ENCODE results near the gene IL1B.
"Not testable (repeated sequence)": the region's sequence is repeated elsewhere in the genome, so short reads cannot be mapped to it uniquely, and the experiment has no call there.

Gene IL1B

DNA sequence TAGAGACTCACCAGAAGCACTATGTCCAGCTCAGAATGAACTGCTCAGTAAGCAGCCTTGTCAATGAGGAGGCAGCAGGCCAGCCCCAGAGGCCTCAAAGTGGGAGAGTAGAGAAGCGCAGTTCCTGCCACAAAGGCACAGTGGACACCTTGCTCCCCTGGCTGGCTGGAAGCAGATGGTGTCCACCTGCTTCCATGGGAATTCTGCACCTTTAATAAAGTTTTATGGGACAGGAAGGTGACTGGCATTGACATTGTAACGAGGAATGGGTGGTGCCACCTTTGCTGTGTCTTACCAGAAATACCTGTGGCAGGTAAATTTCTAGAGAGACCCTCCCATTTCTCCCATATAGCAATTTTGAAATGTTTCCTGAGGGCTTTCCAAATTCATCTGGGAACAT lies 6.7 kb upstream of the IL1B start:
- no peak for DNase-seq (ENCODE audit: low read depth in 1 of 2, low spot score in 1 of 2)
- in situ Hi-C loops (cut with HindIII; ENCODE audit: low pct_unique_long_range_greater_than_20kb, low sequenced_read_pairs): no loop called here
- no peak for TF ChIP-seq JUND (IDR thresholded peaks at IDR 0.05; ENCODE audit: low read depth)

DNA sequence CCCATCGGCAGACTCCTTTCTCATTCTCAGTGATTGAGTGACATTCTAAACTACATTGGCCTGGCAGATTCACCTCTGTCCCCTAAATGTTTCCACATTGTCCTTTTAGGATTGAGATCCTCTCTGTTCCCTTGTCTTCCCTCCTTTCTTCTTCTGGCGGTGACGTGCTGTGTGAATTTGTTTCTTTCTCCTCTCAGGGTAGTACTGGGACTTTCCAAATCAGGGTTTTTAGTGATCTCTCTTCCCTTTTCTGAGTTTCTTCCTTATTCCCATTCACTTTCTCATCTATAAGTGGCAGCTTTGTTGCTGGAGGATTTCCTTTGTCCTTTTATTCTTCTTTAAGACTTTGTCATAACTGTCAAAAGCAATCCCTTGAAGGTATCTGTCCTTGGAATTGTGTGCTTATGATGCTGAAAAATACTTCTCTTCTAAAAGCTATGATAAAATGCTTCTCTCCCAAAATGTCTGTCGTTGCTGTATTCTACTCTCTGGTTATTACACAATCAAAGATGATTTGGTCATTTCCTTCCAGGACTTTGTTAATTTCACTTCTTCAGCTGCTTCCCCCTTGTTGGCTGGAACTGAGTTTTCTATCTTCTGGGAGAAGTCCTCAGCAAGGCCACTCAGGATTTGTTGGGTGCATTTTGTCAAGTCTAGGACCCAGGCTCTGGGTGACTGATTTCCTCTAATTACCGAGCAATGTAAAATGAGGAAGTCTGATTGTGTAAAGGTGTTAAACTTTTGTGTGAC lies 4.9 kb upstream of the IL1B start:
- in situ Hi-C loops (cut with HindIII; ENCODE audit: low pct_unique_long_range_greater_than_20kb, low sequenced_read_pairs): no loop called here
- DNase-seq (ENCODE audit: low read depth in 1 of 2, low spot score in 1 of 2): no peak
- no peak for TF ChIP-seq JUND (IDR thresholded peaks at IDR 0.05; ENCODE audit: low read depth)

DNA sequence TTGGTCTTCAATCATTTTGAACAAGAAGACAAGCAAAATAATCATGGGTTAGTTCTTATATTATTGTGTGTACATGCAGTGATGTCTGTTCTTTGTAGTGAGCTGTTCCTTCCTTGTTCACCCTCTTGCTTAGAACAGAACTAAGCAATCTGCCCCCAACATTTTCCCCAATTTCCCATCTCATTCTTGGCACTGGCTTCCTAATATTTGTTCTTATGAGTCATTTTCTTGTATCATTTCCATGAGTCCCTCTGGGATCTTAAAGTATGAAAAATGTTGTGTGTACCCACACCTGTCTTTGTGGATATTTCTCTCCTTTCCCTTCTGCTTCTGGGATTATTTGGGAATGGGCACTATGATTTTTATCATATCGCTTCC lies 3.5 kb upstream of the IL1B start:
- TF ChIP-seq JUND (IDR thresholded peaks at IDR 0.05; ENCODE audit: low read depth): no peak
- DNase-seq (ENCODE audit: low read depth in 1 of 2, low spot score in 1 of 2): no peak
- in situ Hi-C loops (cut with HindIII; ENCODE audit: low pct_unique_long_range_greater_than_20kb, low sequenced_read_pairs): no loop called here

DNA sequence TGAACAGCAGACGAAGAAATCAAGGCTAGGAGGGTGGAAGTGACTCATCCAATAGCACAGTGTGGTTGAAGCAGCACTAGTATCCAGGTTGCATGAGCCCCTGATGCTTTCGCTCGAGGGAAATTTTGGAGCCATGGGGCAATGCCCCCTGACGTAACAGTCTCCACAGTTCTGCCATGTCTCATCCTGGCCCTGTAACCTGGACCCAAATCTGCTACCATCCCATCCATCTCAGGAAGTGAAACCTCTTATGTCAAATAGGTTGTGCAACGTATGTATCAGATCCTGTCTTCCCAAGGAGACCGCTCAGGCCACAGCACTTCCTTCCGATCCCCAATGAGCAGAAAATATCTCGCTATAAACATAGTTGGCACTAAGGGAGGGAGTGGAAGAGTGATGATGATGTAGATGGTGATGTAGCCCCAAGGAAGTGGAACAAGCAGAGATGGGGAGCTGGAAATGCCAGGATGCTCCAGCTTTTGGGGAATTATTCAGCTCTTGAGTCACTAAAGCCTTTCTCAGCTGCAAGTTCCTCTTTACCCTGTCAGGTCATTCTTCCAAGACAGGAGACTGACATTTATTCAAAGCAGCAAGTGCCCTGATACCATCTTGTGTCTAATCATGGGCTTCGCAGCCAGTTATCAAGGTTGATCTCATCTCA lies 3.0 kb upstream of the IL1B start:
- no peak for DNase-seq (ENCODE audit: low read depth in 1 of 2, low spot score in 1 of 2)
- no peak for TF ChIP-seq JUND (IDR thresholded peaks at IDR 0.05; ENCODE audit: low read depth)
- in situ Hi-C loops (cut with HindIII; ENCODE audit: low pct_unique_long_range_greater_than_20kb, low sequenced_read_pairs): no loop called here

DNA sequence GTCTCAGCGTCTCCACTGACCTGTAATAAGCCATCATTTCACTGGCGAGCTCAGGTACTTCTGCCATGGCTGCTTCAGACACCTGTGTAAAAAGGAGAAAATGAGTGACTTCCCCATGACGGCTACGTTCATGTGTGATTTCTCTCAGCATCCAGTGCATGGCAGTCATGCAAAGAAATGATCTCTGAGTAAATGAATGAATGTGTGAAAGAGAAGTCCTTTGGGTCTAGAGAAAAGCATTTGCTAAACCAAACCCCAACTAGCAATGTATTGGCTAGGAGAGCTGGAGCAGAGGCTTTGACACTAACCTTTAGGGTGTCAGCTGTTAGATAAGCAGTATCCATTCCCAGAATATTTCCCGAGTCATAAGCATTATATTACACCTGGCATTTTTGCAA lies 417 bp downstream of the IL1B start:
- TF ChIP-seq JUND (IDR thresholded peaks at IDR 0.05; ENCODE audit: low read depth): no peak
- in situ Hi-C loops (cut with HindIII; ENCODE audit: low pct_unique_long_range_greater_than_20kb, low sequenced_read_pairs): no loop called here
- DNase-seq (ENCODE audit: low read depth in 1 of 2, low spot score in 1 of 2): no peak

DNA sequence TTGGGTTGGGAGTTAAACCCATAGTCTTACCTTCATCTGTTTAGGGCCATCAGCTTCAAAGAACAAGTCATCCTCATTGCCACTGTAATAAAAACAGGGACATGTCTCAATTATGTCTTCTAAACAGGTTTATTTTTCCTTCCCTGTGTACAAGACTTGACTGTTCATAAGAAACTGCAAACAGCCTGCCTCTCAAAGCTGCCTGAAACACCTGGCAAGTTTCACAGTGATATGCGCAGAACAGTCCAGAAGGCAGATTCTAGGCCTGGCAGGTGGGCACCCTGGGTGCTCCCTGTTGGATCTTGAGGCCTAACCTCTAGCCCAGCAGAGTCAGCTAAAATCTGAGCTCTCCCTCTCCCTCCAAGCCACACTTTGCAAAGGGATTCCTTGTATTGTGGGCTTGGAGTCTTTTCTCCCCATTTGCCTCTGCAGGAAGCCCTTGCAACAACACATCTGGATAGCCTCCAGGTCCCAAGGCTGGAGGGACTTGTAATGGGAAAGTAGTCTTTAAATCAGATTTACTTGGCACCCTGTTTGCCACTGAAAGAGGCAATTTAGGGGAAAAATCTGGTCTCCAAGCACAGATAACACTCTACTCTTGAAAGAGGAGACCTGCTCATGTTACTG lies 930 bp downstream of the IL1B start:
- DNase-seq (ENCODE audit: low read depth in 1 of 2, low spot score in 1 of 2): no peak
- in situ Hi-C loops (cut with HindIII; ENCODE audit: low pct_unique_long_range_greater_than_20kb, low sequenced_read_pairs): no loop called here
- no peak for TF ChIP-seq JUND (IDR thresholded peaks at IDR 0.05; ENCODE audit: low read depth)

DNA sequence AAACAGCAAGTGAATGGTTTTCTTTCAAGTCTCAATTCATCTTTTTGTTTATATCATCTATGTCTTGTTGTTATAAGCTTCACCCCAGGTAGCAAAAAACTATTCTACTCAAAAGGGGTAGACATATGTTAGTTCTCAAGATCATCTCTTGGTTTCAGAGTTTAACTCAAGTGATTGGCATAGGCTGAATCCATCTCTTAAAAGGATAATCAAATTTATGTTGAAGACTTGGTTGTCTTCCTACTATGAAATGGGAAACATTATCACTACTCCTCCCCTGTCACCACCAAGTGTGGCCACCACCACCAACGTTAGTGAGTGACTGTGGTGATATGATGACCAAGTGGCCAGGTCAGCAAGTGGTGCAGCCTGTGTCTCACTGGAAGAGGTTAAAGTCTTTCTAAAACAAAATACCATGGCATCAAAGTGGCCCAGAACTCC lies 1.5 kb downstream of the IL1B start:
- TF ChIP-seq JUND (IDR thresholded peaks at IDR 0.05; ENCODE audit: low read depth): no peak
- in situ Hi-C loops (cut with HindIII; ENCODE audit: low pct_unique_long_range_greater_than_20kb, low sequenced_read_pairs): no loop called here
- no peak for DNase-seq (ENCODE audit: low read depth in 1 of 2, low spot score in 1 of 2)

DNA sequence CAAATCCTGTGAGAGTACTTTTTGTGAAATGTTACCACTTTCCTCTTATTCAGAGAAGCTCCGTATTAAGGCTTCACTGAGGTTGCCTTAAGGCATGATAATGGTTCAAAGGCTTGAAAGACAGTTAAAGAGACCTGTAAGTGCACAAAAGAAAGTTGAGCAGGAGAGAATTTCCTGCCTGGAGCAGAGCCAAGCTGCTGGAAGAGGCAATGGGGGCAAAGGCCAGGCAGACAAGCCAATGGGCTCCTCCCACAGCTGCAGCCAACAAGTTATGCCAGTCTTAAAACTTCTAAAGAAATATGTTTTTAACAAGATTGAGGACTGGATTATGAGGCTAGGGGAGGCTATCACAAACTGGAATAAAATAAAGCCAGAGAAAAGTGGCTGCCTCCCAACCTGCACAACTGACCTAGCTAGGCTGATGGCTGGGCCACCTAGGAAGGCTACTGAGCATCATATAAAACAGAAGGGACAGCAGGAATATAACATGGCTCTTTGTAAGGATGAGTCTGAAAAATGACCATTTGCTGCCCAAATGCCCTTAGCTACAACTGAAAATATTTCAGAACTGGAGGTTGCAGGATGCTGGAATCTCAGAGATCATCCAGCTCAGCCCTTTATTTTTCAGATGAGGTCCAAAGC lies 2.1 kb downstream of the IL1B start:
- no peak for TF ChIP-seq JUND (IDR thresholded peaks at IDR 0.05; ENCODE audit: low read depth)
- in situ Hi-C loops (cut with HindIII; ENCODE audit: low pct_unique_long_range_greater_than_20kb, low sequenced_read_pairs): no loop called here
- no peak for DNase-seq (ENCODE audit: low read depth in 1 of 2, low spot score in 1 of 2)

DNA sequence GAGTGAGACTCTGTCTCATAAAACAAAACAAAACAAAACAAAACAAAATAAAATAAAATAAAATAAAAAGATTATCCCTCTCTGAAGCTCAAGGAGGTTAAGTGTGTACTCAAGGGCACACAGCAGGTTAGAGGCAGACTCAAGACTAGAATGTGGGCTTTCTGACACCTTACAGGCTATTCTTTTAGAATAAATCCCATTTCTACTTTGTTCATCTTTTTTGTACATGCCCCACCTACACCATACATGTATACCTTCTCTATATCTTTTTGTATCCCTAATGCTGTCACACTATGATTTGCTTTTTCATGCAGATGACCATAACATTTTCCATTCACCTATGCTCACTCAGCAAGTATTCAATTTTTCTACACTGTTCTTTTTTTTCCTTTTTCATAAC lies 2.6 kb downstream of the IL1B start:
- TF ChIP-seq JUND (IDR thresholded peaks at IDR 0.05; ENCODE audit: low read depth): no peak
- DNase-seq (ENCODE audit: low read depth in 1 of 2, low spot score in 1 of 2): no peak
- in situ Hi-C loops (cut with HindIII; ENCODE audit: low pct_unique_long_range_greater_than_20kb, low sequenced_read_pairs): no loop called here

DNA sequence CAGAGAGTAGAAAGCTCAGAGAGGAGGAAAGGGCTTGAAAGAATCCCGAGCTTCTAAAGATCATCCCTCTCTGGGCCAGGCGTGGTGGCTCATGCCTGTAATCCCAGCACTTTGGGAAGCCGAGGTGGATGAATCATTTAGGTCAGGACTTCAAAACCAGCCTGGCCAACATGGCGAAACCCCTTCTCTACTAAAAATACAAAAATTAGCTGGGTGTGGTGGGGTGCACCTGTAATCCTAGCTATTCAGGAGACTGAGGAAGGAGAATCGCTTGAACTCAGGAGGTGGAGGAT lies 3.0 kb downstream of the IL1B start:
- in situ Hi-C loops (cut with HindIII; ENCODE audit: low pct_unique_long_range_greater_than_20kb, low sequenced_read_pairs); DNase-seq (ENCODE audit: low read depth in 1 of 2, low spot score in 1 of 2): not testable (repeated sequence)

DNA sequence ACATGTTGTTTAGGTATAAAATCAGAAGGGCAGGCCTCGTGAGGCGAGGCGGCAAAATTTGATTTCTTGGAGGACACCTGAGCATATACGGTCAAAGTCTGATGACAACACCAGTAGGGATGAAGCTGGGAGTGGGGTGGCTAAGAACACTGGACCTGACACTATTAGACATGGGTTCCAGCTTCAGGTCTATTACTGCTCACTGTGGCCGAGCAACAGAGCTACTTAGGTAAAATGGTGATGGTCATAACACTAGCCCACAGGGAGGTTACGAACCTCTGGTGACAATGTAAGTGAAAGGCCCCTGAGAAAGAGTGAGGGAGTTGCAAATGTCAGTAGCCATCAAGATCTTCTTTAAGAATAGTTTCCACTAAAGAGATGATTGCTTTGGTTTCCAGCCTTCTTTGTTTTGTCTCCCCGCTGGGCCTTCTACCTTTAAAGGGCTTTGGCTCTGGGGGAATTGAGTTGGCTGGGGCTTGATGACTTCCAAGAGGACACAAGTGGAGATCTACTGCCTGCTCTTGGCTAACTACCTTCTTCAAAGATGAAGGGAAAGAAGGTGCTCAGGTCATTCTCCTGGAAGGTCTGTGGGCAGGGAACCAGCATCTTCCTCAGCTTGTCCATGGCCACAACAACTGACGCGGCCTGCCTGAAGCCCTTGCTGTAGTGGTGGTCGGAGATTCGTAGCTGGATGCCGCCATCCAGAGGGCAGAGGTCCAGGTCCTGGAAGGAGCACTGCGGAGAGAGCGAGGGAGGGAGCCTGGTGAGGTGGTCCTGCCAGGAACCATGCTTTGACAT lies 3.5 kb downstream of the IL1B start:
- in situ Hi-C loops (cut with HindIII; ENCODE audit: low pct_unique_long_range_greater_than_20kb, low sequenced_read_pairs): no loop called here
- DNase-seq (ENCODE audit: low read depth in 1 of 2, low spot score in 1 of 2): no peak
- TF ChIP-seq JUND (IDR thresholded peaks at IDR 0.05; ENCODE audit: low read depth): no peak

DNA sequence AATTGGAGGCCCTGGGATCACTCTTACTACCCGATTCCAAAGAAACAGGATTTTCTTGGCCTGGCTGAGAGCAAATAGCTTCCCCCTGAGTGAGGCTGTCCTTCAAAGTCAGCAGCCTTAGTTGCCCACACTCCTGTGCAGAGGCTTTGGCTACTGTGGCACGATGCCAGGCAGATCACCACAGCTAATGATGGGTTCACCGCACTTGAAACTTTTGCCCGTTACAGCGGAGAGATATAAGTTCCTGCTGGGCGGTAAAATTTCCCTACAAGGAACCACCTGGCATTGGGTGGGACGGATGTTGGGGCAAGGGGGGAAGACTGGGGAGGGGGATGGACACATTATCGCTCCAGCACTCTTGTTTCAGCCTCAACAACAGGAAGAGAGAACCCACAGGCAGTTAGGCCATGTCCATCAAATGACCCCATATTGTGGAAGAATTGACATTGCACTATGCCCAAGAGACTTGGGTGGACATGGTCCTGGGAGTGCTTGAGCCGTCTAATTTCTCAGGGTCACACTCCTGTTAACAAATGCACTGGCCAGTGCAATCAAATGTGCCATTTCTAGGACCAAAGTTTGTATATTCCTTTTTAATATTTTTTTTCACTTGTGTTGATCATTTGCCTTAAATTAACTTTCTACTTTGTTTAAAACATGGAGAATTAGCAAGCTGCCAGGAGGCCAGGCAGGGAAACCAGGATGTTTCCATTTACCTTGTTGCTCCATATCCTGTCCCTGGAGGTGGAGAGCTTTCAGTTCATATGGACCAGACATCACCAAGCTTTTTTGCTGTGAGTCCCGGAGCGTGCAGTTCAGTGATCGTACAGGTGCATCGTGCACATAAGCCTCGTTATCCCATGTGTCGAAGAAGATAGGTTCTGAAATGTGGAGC lies 4.4 kb downstream of the IL1B start:
- in situ Hi-C loops (cut with HindIII; ENCODE audit: low pct_unique_long_range_greater_than_20kb, low sequenced_read_pairs): no loop called here
- DNase-seq (ENCODE audit: low read depth in 1 of 2, low spot score in 1 of 2): no peak
- TF ChIP-seq JUND (IDR thresholded peaks at IDR 0.05; ENCODE audit: low read depth): no peak
